Sigmoid colon (tissue), 7 donors: ENCODE measurements around the gene ZMYND15. TPM values are rescaled to one million over a fixed set of nuclear protein-coding genes. Genes with fewer than 3 reads are reported as not detected.

Experiments
- DNase-seq: peaks from one replicate; pipeline ENCODE4 v3.0.0-alpha.2; 2019
- H3K27ac ChIP-seq, 4 donors: fragments of 200-600 bp; sonication (generic); one replicate each; pipeline ENCODE4 v1.5.1; 2016 to 2019; ENCODE audit warnings: mild to moderate bottlenecking in 1 of 4
- H3K27me3 ChIP-seq, 3 donors: fragments of 200-600 bp; sonication (generic); one replicate each; pipeline ENCODE4 v1.5.1; 2019; ENCODE audit warnings: mild to moderate bottlenecking in 1 of 3
- H3K36me3 ChIP-seq, 4 donors: fragments of 200-600 bp; sonication (generic); one replicate each; pipeline ENCODE4 v1.5.1; 2016 to 2019
- H3K4me1 ChIP-seq, 4 donors: fragments of 200-600 bp; sonication (generic); one replicate each; pipeline ENCODE4 v1.5.1; 2017 to 2019
- H3K4me3 ChIP-seq, 4 donors: fragments of 200-600 bp; sonication (generic); one replicate each; pipeline ENCODE4 v1.5.1; 2017 to 2019; ENCODE audit warnings: mild to moderate bottlenecking in 2 of 4, moderate library complexity in 1 of 4
- H3K9me3 ChIP-seq, 4 donors: fragments of 200-600 bp in 3 of 4; sonication (generic) in 3 of 4; one replicate each; pipeline versions ENCODE4 v1.5.1 to v1.6.1; 2013 to 2019
- CTCF ChIP-seq, 4 experiments: fragments of 450-650 bp in 3 of 4; fragments of 200-600 bp in 1 of 4; IDR thresholded peaks; one replicate each; pipeline ENCODE4 v1.5.1; 2016 to 2019; ENCODE audit warnings: antibody characterized with exemption in 4 of 4, mild to moderate bottlenecking in 3 of 4, moderate library complexity in 2 of 4
- EP300 ChIP-seq, 4 donors: sonication (generic); formaldehyde crosslinking; IDR thresholded peaks; one replicate each; pipeline ENCODE4 v1.6.1; 2017; ENCODE audit warnings: antibody characterized with exemption in 4 of 4
- POLR2A ChIP-seq, 2 donors: fragments of 450-650 bp; IDR thresholded peaks; one replicate each; pipeline ENCODE4 v1.6.1; 2016; ENCODE audit warnings: antibody characterized with exemption in 2 of 2, mild to moderate bottlenecking in 2 of 2, moderate library complexity in 2 of 2
- POLR2AphosphoS5 ChIP-seq, 4 donors: sonication (generic); formaldehyde crosslinking; IDR thresholded peaks; one replicate each; pipeline ENCODE4 v1.6.1; 2017; ENCODE audit warnings: antibody characterized with exemption in 4 of 4
- WGBS, 2 donors: extraction: QIAGEN DNeasy Blood & Tissue Kit; methylation state at CpG; one replicate each; pipeline ENCODE4 v1.1.7; 2013; 5-methylcytosine and 5-hydroxymethylcytosine counted together
- intact Hi-C: fragments of 100-400 bp; cut with DNase I; formaldehyde crosslinking; loops from one replicate; pipeline ENCODE4 v1.15.1; 2023
- polyA plus RNA-seq, 3 donors: library from polyadenylated mRNA; stranded (reverse); fragments of 200-250 nt; gene quantifications; one replicate each; pipeline ENCODE4 v1.2.3, GENCODE V29; 2013
- total RNA-seq, 4 donors: library from RNA; depleted of rRNA; stranded (reverse); fragments of >200 nt; gene quantifications; one replicate each; pipeline ENCODE4 v1.1.0, GENCODE V29; 2016
- donor health status: healthy with polysubstance abuse.
- donor health status: Bipolar disorder and iron deficiency.
- donor health status: healthy.

The ZMYND15 gene
- total and polyA plus RNA-seq, 7 donors = 0.36 to 1.2 (median 0.55) TPM; not detected in 2

GRCh38 chr17:4738136-4739121, 1.2 kb upstream of the ZMYND15 start:
- Histone ChIP-seq H3K27ac (peak overlapping the region in 3 of 4 donors; percentile 60 to 71 (median 68)), H3K4me3 (peak overlapping the region; percentile 63 to 70 (median 67)), H3K27me3 (peaks cover 0 to 3% (median 0%) of the 10 kb centered on the region in 3 donors), H3K4me1 (peaks cover 0 to 17% (median 11%) of the 10 kb centered on the region in 4 donors), H3K9me3 (no peaks in the 10 kb centered on the region), H3K36me3 (peaks cover 0 to 2% (median 0%) of the 10 kb centered on the region in 4 donors)
- TF ChIP-seq POLR2AphosphoS5 (IDR thresholded peaks at IDR 0.05) (no peak), CTCF (IDR thresholded peaks at IDR 0.05) (no peak), EP300 (IDR thresholded peaks at IDR 0.05) (no peak), POLR2A (IDR thresholded peaks at IDR 0.05) (no peak)
- intact Hi-C loops = loop anchor here (2.0 kb wide), 2 partner anchors 48 to 150 kb away; partner anchors contain the start of gene VMO1
- 7 to 13% methylated on average over 41 of the region's 41 CpGs for WGBS, 2 donors
- DNase-seq = no peak

DNA sequence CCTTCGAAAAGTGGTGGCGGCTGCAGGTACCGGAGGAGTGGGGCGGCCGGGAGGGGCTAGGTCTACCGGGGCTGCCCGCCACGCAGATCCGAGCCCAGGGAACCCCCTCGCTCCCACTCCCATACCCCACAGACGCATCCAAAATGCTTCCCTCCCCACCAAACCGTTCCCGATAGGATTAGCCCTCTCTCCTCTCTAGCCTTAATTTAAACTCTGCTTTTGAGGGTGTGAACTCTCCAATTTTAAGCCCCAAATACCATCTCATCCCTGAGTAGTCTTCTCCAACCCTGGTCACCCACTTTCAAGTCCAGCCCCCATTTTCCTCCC, 355 bp downstream of the ZMYND15 start:
- Histone ChIP-seq H3K36me3 (no peaks in the 10 kb centered on the region), H3K27ac (peak overlapping the region in 3 of 4 donors; percentile 60 to 68 (median 60)), H3K27me3 (peaks cover 0 to 18% (median 10%) of the 10 kb centered on the region in 3 donors), H3K4me1 (peaks cover 0 to 17% (median 11%) of the 10 kb centered on the region in 4 donors), H3K4me3 (peak overlapping the region; percentile 63 to 70 (median 67)), H3K9me3 (no peaks in the 10 kb centered on the region)
- 3 to 15% methylated on average over 13 of the region's 13 CpGs for WGBS, 2 donors
- TF ChIP-seq POLR2A (IDR thresholded peaks at IDR 0.05) (no peak), CTCF (IDR thresholded peaks at IDR 0.05) (no peak), EP300 (IDR thresholded peaks at IDR 0.05) (no peak), POLR2AphosphoS5 (IDR thresholded peaks at IDR 0.05) (no peak)
- intact Hi-C loops = no loop called here
- DNase-seq = no peak

DNA sequence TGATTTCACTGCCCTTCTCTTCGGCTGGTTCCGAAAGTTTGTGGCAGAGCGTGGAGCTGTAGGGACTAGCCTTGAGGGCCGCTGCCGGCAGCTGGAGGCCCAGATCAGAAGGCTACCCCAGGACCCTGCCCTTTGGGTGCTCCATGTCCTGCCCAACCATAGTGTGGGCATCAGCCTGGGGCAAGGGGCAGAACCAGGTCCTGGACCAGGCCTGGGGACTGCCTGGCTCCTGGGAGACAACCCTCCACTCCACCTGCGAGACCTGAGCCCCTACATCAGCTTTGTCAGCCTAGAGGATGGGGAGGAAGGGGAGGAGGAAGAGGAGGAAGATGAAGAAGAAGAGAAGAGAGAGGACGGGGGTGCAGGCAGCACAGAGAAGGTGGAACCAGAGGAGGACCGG, 951 bp downstream of the ZMYND15 start:
- Histone ChIP-seq H3K9me3 (no peaks in the 10 kb centered on the region), H3K4me1 (peaks cover 0 to 19% (median 14%) of the 10 kb centered on the region in 4 donors), H3K27me3 (peaks cover 5 to 24% (median 16%) of the 10 kb centered on the region in 3 donors), H3K36me3 (no peaks in the 10 kb centered on the region), H3K4me3 (no peak overlapping the region), H3K27ac (no peak overlapping the region)
- intact Hi-C loops = no loop called here
- WGBS, 2 donors = 94 to 97% methylated on average over 8 of the region's 8 CpGs
- no peak for DNase-seq
- no peak for TF ChIP-seq EP300 (IDR thresholded peaks at IDR 0.05)
- TF ChIP-seq POLR2A (IDR thresholded peaks at IDR 0.05) = no peak
- TF ChIP-seq POLR2AphosphoS5 (IDR thresholded peaks at IDR 0.05) = no peak
- no peak for TF ChIP-seq CTCF (IDR thresholded peaks at IDR 0.05)

DNA sequence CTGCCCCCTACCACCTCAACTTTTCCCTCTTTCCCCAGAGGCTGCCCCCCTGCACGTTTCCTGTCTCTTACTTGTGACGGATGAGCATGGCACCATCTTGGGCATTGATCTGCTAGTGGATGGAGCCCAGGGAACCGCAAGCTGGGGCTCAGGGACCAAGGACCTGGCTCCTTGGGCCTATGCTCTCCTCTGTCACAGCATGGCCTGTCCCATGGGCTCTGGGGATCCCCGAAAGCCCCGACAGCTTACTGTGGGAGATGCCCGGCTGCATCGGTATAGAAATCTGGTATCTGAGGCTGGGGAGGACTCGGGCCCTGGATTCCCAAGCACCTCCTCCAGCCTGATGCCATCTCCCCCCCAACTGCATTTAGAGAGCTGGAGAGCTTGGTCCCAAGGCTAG, 1.9 kb downstream of the ZMYND15 start:
- intact Hi-C loops = no loop called here
- Histone ChIP-seq H3K4me1 (peaks cover 0 to 21% (median 14%) of the 10 kb centered on the region in 4 donors), H3K27me3 (peaks cover 7 to 34% (median 25%) of the 10 kb centered on the region in 3 donors), H3K9me3 (no peaks in the 10 kb centered on the region), H3K36me3 (no peaks in the 10 kb centered on the region), H3K27ac (no peak overlapping the region), H3K4me3 (no peak overlapping the region)
- no peak for DNase-seq
- 92 to 97% methylated on average over 8 of the region's 8 CpGs for WGBS, 2 donors
- TF ChIP-seq POLR2AphosphoS5 (IDR thresholded peaks at IDR 0.05) = no peak
- TF ChIP-seq CTCF (IDR thresholded peaks at IDR 0.05) = no peak
- TF ChIP-seq POLR2A (IDR thresholded peaks at IDR 0.05) = no peak
- no peak for TF ChIP-seq EP300 (IDR thresholded peaks at IDR 0.05)
